ENCODE data around the gene CYP3A4. TPM values are rescaled to one million over a fixed set of nuclear protein-coding genes. Genes with fewer than 3 reads are reported as not detected.
A peak's percentile ranks its signal among the peaks of the same experiment; 100 is the strongest.
"Not testable (repeated sequence)": the region's sequence is repeated elsewhere in the genome, so short reads cannot be mapped to it uniquely, and the experiment has no call there.

Gene CYP3A4
- total RNA-seq, 3 donors from 2014 or later, result 0.11 to 0.23 TPM; not detected in 1

DNA sequence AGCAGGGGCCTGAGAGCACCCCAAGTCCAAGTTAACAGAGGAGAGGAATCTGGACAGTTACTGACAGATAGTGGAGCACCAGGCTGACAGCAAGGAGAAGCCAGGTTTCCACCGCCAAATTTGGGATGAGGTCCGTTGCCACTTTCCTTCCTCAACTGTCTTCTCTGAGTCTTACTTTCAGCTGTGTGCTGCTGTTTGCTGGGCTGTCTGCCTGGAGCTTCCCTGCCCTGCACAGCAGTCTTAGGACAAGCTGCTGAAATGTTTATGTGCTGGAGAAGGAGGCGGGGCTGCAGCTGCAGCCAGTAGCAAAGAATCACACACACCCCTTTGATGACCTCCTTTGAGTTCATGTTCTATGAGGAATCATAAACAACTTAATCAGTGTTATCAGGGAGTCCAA, 31.6 kb downstream of the CYP3A4 start:
- H3K36me3 Mint-ChIP-seq (ENCODE audit: insufficient read depth), result no peaks in the 10 kb centered on the region
- H3K27me3 Mint-ChIP-seq (ENCODE audit: low read depth), result peaks cover 4% of the 10 kb centered on the region
- H3K9me3 Mint-ChIP-seq, result no peaks in the 10 kb centered on the region
- no peak overlapping the region for H3K4me3 Mint-ChIP-seq
- ATAC-seq (no peak), DNase-seq (no peak)
- H3K4me1 Mint-ChIP-seq (ENCODE audit: low read depth), result no peaks in the 10 kb centered on the region

GRCh38 chr7:99751322-99752052, 32.5 kb downstream of the CYP3A4 start:
- not testable (repeated sequence) for ATAC-seq; H3K9me3 Mint-ChIP-seq; H3K4me3 Mint-ChIP-seq; H3K36me3 Mint-ChIP-seq (ENCODE audit: insufficient read depth); H3K4me1 Mint-ChIP-seq (ENCODE audit: low read depth); DNase-seq; H3K27me3 Mint-ChIP-seq (ENCODE audit: low read depth)

DNA sequence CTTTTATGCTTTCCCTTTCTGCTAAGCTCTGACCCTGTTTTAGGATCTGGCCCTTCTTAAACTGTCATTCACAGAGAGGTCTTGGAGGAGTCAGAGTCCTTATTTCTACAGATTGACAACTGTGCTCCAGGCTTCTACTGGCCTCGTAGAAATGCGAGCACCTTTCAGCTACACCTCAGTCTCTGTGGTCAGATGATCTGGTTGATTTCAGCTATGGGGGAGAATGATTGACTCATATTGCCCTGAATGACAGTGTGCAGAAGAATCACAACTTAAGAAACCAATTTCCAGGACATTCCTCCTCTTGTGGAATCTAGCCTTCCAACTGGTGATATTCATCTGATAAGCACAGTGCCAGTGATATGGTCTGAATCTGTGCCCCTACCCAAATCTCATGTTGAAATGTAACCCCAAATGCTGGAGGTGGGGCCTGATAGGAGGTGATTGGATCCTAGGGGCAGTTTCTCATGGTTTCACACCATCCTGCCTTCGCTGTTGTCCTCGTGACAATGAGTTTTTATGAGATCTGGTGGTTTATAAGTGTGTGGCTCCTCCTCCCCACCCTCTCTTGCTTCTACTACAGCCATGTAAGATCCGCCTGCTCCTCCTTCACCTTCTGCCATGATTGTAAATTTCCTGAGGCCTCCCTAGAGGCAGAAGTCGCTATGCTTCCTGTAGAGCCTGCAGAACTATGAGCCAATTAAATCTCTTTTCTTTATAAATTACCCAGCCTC, 35.0 kb downstream of the CYP3A4 start:
- H3K4me1 Mint-ChIP-seq (ENCODE audit: low read depth), result no peaks in the 10 kb centered on the region
- ATAC-seq, result peak in 1 of 2 donors; percentile 30
- no peak overlapping the region for H3K4me3 Mint-ChIP-seq

DNA sequence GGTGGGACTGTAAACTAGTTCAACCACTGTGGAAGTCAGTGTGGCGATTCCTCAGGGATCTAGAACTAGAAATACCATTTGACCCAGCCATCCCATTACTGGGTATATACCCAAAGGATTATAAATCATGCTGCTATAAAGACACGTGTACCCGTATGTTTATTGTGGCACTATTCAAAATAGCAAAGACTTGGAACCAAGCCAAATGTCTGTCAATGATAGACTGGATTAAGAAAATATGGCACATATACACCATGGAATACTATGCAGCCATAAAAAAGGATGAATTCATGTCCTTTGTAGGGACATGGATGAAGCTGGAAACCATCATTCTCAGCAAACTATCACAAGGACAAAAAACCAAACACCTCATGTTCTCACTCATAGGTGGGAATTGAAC, 37.1 kb downstream of the CYP3A4 start:
- H3K4me3 Mint-ChIP-seq; H3K4me1 Mint-ChIP-seq (ENCODE audit: low read depth); ATAC-seq; DNase-seq; H3K36me3 Mint-ChIP-seq (ENCODE audit: insufficient read depth); H3K9me3 Mint-ChIP-seq: not testable (repeated sequence)
- peaks cover 13% of the 10 kb centered on the region for H3K27me3 Mint-ChIP-seq (ENCODE audit: low read depth)

More for the DNA sequence above, 35.0 kb downstream of the CYP3A4 start:
- Mint-ChIP-seq H3K9me3 (peaks cover 5% of the 10 kb centered on the region), H3K27me3 (ENCODE audit: low read depth) (peaks cover 10% of the 10 kb centered on the region), H3K36me3 (ENCODE audit: insufficient read depth) (no peaks in the 10 kb centered on the region)
- no peak for DNase-seq

GRCh38 chr7:99745395-99745794, 38.6 kb downstream of the CYP3A4 start:
- H3K36me3 Mint-ChIP-seq (ENCODE audit: insufficient read depth); H3K4me1 Mint-ChIP-seq (ENCODE audit: low read depth); ATAC-seq; DNase-seq; H3K9me3 Mint-ChIP-seq; H3K4me3 Mint-ChIP-seq: not testable (repeated sequence)
- H3K27me3 Mint-ChIP-seq (ENCODE audit: low read depth), result peaks cover 11% of the 10 kb centered on the region

GRCh38 chr7:99742737-99743394, 41.1 kb downstream of the CYP3A4 start:
- Mint-ChIP-seq H3K4me1 (ENCODE audit: low read depth) (no peaks in the 10 kb centered on the region), H3K27me3 (ENCODE audit: low read depth) (peaks cover 11% of the 10 kb centered on the region), H3K36me3 (ENCODE audit: insufficient read depth) (peaks cover 4% of the 10 kb centered on the region), H3K4me3 (no peak overlapping the region), H3K9me3 (peaks cover 5% of the 10 kb centered on the region)
- no peak for ATAC-seq
- no peak for DNase-seq

- DNase-seq, result no peak
- no peak for ATAC-seq
- no peaks in the 10 kb centered on the region for H3K4me1 Mint-ChIP-seq (ENCODE audit: low read depth)
- H3K36me3 Mint-ChIP-seq (ENCODE audit: insufficient read depth), result peaks cover 9% of the 10 kb centered on the region
- H3K4me3 Mint-ChIP-seq, result no peak overlapping the region
- peaks cover 5% of the 10 kb centered on the region for H3K9me3 Mint-ChIP-seq
- H3K27me3 Mint-ChIP-seq (ENCODE audit: low read depth), result peaks cover 11% of the 10 kb centered on the region
Measured at GRCh38 chr7:99741441-99741795, 42.6 kb downstream of the CYP3A4 start.

DNA sequence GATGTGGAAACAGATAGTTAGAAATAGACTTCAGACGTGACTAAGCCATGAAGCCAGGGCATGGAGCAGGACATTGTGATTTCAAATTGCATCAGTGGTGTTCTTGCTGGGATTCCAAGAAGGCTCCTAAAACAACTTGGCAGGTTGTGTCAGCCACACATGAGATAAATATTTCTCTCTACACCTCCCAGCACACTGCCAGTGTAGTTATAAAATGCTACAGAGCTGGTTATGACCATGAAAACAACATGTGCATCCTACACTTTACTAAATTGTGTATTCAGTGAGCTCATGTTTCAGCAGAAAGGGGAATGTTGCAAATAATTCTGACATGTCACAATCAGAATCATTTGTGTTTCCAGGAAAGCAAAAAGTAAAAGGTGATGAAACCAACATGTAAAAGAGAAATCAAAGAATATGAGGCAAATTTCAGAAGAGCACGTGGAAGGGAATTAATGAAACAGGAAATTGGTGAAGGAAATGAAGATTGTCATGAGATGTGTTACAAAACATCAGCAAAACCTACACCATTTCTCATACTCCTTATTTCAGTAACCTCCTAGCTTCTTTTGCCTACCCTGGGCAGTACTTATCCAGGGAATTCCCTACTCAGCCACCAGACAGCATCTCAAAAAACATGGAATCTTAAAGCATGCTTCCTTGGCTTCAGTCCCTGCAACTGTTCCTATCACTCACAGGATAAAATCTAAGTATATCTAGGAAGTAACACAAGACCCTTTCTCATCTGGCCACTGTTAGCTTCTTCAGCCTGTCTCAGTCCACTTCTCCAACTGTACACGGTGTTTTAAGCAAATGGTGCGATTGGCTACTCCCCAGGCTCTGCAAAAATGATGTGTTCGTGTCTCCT, 43.2 kb downstream of the CYP3A4 start:
- Mint-ChIP-seq H3K4me3 (no peak overlapping the region), H3K27me3 (ENCODE audit: low read depth) (peaks cover 11% of the 10 kb centered on the region), H3K9me3 (peaks cover 5% of the 10 kb centered on the region), H3K36me3 (ENCODE audit: insufficient read depth) (peaks cover 11% of the 10 kb centered on the region), H3K4me1 (ENCODE audit: low read depth) (no peaks in the 10 kb centered on the region)
- peak; percentile 41 to 51 for ATAC-seq
- no peak for DNase-seq

- H3K9me3 Mint-ChIP-seq, result peaks cover 5% of the 10 kb centered on the region
- no peak for DNase-seq
- H3K27me3 Mint-ChIP-seq (ENCODE audit: low read depth), result peaks cover 11% of the 10 kb centered on the region
- H3K4me1 Mint-ChIP-seq (ENCODE audit: low read depth), result no peaks in the 10 kb centered on the region
- H3K36me3 Mint-ChIP-seq (ENCODE audit: insufficient read depth), result peaks cover 16% of the 10 kb centered on the region
- peak; percentile 14 to 18 for ATAC-seq
- H3K4me3 Mint-ChIP-seq, result no peak overlapping the region
Measured at GRCh38 chr7:99739699-99740572, 44.0 kb downstream of the CYP3A4 start.

DNA sequence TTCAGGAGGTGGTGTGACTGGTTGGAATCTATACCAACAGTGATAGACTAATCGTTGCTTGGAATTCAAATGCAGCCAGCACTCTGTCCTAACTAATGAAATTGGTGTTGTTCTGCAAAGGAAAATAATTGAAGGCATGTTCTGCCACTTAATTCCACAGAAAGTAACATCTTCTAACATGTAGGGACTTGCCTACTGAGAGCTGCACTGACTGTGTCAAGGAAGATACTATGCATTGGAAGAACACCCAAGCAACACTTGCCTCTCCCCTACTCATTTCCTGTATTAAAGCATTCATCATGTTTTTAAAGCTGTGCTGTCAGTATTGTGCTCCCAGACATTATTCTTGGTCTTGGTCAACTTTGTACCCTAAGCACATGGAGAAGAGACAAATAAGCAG, 46.3 kb downstream of the CYP3A4 start:
- DNase-seq (no peak), ATAC-seq (no peak)
- H3K36me3 Mint-ChIP-seq (ENCODE audit: insufficient read depth), result peaks cover 15% of the 10 kb centered on the region
- H3K4me3 Mint-ChIP-seq, result no peak overlapping the region
- no peaks in the 10 kb centered on the region for H3K27me3 Mint-ChIP-seq (ENCODE audit: low read depth)
- H3K9me3 Mint-ChIP-seq, result no peaks in the 10 kb centered on the region
- H3K4me1 Mint-ChIP-seq (ENCODE audit: low read depth), result no peaks in the 10 kb centered on the region

- H3K27me3 Mint-ChIP-seq (ENCODE audit: low read depth); ATAC-seq; H3K4me3 Mint-ChIP-seq; H3K9me3 Mint-ChIP-seq; H3K4me1 Mint-ChIP-seq (ENCODE audit: low read depth); DNase-seq: not testable (repeated sequence)
- H3K36me3 Mint-ChIP-seq (ENCODE audit: insufficient read depth), result peaks cover 15% of the 10 kb centered on the region
Measured at GRCh38 chr7:99736667-99737066, 47.3 kb downstream of the CYP3A4 start.

GRCh38 chr7:99734987-99735386, 49.0 kb downstream of the CYP3A4 start, which contains the start of gene CYP3A7:
Gene CYP3A7 (minus strand): TSS chr7:99735196. CDS start chr7:99735093, 103 bp downstream.
- no peaks in the 10 kb centered on the region for H3K27me3 Mint-ChIP-seq (ENCODE audit: low read depth)
- ATAC-seq, result no peak

GRCh38 chr7:99733448-99733847, 50.5 kb downstream of the CYP3A4 start:
- no peak for ATAC-seq
- Mint-ChIP-seq H3K9me3 (no peaks in the 10 kb centered on the region), H3K27me3 (ENCODE audit: low read depth) (no peaks in the 10 kb centered on the region), H3K36me3 (ENCODE audit: insufficient read depth) (peaks cover 14% of the 10 kb centered on the region), H3K4me1 (ENCODE audit: low read depth) (no peaks in the 10 kb centered on the region), H3K4me3 (no peak overlapping the region)
- no peak for DNase-seq

More at GRCh38 chr7:99734987-99735386, 49.0 kb downstream of the CYP3A4 start, which contains the start of gene CYP3A7:
- no peak within 1 kb of the TSS for H3K4me3 Mint-ChIP-seq
- no peaks in the 10 kb centered on the region for H3K4me1 Mint-ChIP-seq (ENCODE audit: low read depth)
- no peaks in the 10 kb centered on the region for H3K9me3 Mint-ChIP-seq
- H3K36me3 Mint-ChIP-seq (ENCODE audit: insufficient read depth), result peaks cover 15% of the 10 kb centered on the region
- DNase-seq, result no peak

All from activated T-cell treated with anti-CD3 and anti-CD28 coated beads, Interleukin-2, amount 50 U/mL, for 4 hours (primary cell).